Endothelial cell of umbilical vein (primary cell): ENCODE measurements around the gene DUS2. TPM values are rescaled to one million over a fixed set of nuclear protein-coding genes. Genes with fewer than 3 reads are reported as not detected.
"Not testable (repeated sequence)": the region's sequence is repeated elsewhere in the genome, so short reads cannot be mapped to it uniquely, and the experiment has no call there.

Experiments used
- BruUV-seq: library from RNA; stranded (reverse); fragments of 400-500 nt; replicated peaks from 2 replicates; lab custom pipeline; 2021; lab: Mats Ljungman, UMichigan
- CTCF ChIA-PET: fragments of 300-600, 350-600 bp; sonication (Branson Sonifier 250); formaldehyde crosslinking; loops from one replicate; lab custom pipeline; 2021; ENCODE audit warnings: antibody characterized with exemption, inconsistent platforms; lab: Charles Lee
- POLR2A ChIA-PET: fragments of 300-600, 350-600 bp; sonication (Branson Sonifier 250); formaldehyde crosslinking; loops from one replicate; lab custom pipeline; 2021; ENCODE audit warnings: antibody characterized with exemption, inconsistent platforms; lab: Charles Lee
- DNase-seq: peaks from one replicate; pipeline ENCODE4 v3.0.0-alpha.2; 2011; ENCODE audit warnings: low read depth, low spot score
- FAIRE-seq: peaks from 2 replicates; lab custom pipeline; 2011; peaks lifted over from hg19 to GRCh38; lab: Jason Lieb, UNC
- H2AFZ ChIP-seq: 2 replicates; pipeline ENCODE4 v1.6.0; 2012; ENCODE audit warnings: low read depth, low read length, control low read depth, inconsistent platforms
- H3K27ac ChIP-seq: 2 replicates; pipeline ENCODE4 v1.5.1; 2011; ENCODE audit warnings: low read depth, mild to moderate bottlenecking, control low read depth, low read length, moderate library complexity; ENCODE audit not compliant: insufficient read depth
- H3K27me3 ChIP-seq, 2 experiments: 2 replicates each; pipeline versions ENCODE4 v1.6.0 to v1.6.1; 2011; ENCODE audit warnings: low read length in 2 of 2, mixed read lengths in 1 of 2; ENCODE audit not compliant: control insufficient read depth in 2 of 2, insufficient read depth in 2 of 2
- H3K36me3 ChIP-seq, 2 experiments: 2 replicates in 1 of 2; 3 replicates in 1 of 2; pipeline ENCODE4 v1.5.1; 2011; ENCODE audit warnings: low read length in 2 of 2, mild to moderate bottlenecking in 1 of 2, moderate library complexity in 1 of 2; ENCODE audit not compliant: control insufficient read depth in 2 of 2, insufficient read depth in 2 of 2; ENCODE audit errors: extremely low read depth in 1 of 2
- H3K4me1 ChIP-seq: 3 replicates; pipeline ENCODE4 v1.5.1; 2011; ENCODE audit warnings: mild to moderate bottlenecking, low read length; ENCODE audit not compliant: control insufficient read depth, insufficient read depth; ENCODE audit errors: extremely low read depth
- H3K4me2 ChIP-seq: 2 replicates; pipeline ENCODE4 v1.6.1; 2011; ENCODE audit warnings: low read length, control low read depth, mixed read lengths; ENCODE audit not compliant: insufficient read depth
- H3K4me3 ChIP-seq, 3 experiments: fragments of 200-600 bp in 1 of 3; sonication (generic), shearing (Covaris generic) in 1 of 3; replicated peaks in 1 of 3; 2 replicates each; pipeline ENCODE4 v1.5.1; 2011 to 2016; ENCODE audit warnings: control low read depth in 3 of 3, low read length in 3 of 3, mild to moderate bottlenecking in 2 of 3, inconsistent platforms in 1 of 3, low read depth in 1 of 3, moderate library complexity in 1 of 3; ENCODE audit not compliant: insufficient read depth in 1 of 3
- H3K79me2 ChIP-seq: 2 replicates; pipeline ENCODE4 v1.6.0; 2012; ENCODE audit warnings: low read length, inconsistent platforms; ENCODE audit not compliant: control insufficient read depth, insufficient read depth
- H3K9ac ChIP-seq: replicated peaks from 2 replicates; pipeline ENCODE3; 2011; ENCODE audit warnings: low read length, control low read depth; ENCODE audit not compliant: insufficient read depth; ENCODE audit errors: extremely low read depth
- H3K9me1 ChIP-seq: replicated peaks from 3 replicates; pipeline ENCODE4 v1.6.0; 2011; ENCODE audit warnings: mild to moderate bottlenecking, low read length; ENCODE audit not compliant: control insufficient read depth, insufficient read depth; ENCODE audit errors: extremely low read depth
- H3K9me3 ChIP-seq: replicated peaks from 2 replicates; pipeline ENCODE4 v1.5.1; 2012; ENCODE audit warnings: low read length, inconsistent platforms; ENCODE audit not compliant: control insufficient read depth, insufficient read depth
- H4K20me1 ChIP-seq: replicated peaks from 2 replicates; pipeline ENCODE3; 2011; ENCODE audit warnings: mild to moderate bottlenecking, low read length; ENCODE audit not compliant: control insufficient read depth, insufficient read depth; ENCODE audit errors: extremely low read depth
- FOS ChIP-seq: IDR thresholded peaks from 2 replicates; pipeline ENCODE4 v1.6.1; 2011; ENCODE audit warnings: mild to moderate bottlenecking, low read length, moderate library complexity, borderline replicate concordance; ENCODE audit not compliant: insufficient read depth
- POLR2A ChIP-seq: IDR thresholded peaks from 2 replicates; pipeline ENCODE4 v1.6.1; 2012; ENCODE audit warnings: low read depth, mild to moderate bottlenecking, control low read depth, low read length
- dilution Hi-C: fragments of 300-500 bp; cut with MboI; formaldehyde crosslinking; loops from one replicate; pipeline ENCODE4 v1.15.0; 2019; ENCODE audit warnings: low sequenced_read_pairs; ENCODE audit not compliant: extremely low pct_ligation_motif_present
- intact Hi-C: fragments of 100-400 bp; cut with micrococcal nuclease; formaldehyde crosslinking; loops from one replicate; pipeline ENCODE4 v1.10.0; 2022
- polyA plus RNA-seq, 4 experiments: library from polyadenylated mRNA; depleted of rRNA in 3 of 4; stranded (reverse) in 3 of 4; unstranded in 1 of 4; fragments of >200 nt; gene quantifications; 2 replicates each; pipeline versions ENCODE4 v1.2.1 to v1.2.3, GENCODE V29; 2011 to 2012; ENCODE audit warnings: missing spikeins in 1 of 4
- total RNA-seq: library from RNA; stranded (reverse); gene quantifications from 2 replicates; pipeline ENCODE4 v1.2.3, GENCODE V29; 2021
- TF ChIP-seq, protein P1 (sequence below), 2 donors: IDR thresholded peaks; 1 replicate in 1 of 2; 2 replicates in 1 of 2; pipeline ENCODE4 v1.5.1; 2011; ENCODE audit warnings: low read length in 2 of 2, mild to moderate bottlenecking in 2 of 2, moderate library complexity in 2 of 2, control low read depth in 1 of 2, inconsistent platforms in 1 of 2, low read depth in 1 of 2; ENCODE audit not compliant: insufficient read depth in 1 of 2; ENCODE audit errors: extremely low read depth in 1 of 2

Gene DUS2
- total and polyA plus RNA-seq, 2 donors (not counting 3 experiments of a cell fraction or from before 2014, with no cell fraction given): 16.4 to 21.7 TPM

DNA sequence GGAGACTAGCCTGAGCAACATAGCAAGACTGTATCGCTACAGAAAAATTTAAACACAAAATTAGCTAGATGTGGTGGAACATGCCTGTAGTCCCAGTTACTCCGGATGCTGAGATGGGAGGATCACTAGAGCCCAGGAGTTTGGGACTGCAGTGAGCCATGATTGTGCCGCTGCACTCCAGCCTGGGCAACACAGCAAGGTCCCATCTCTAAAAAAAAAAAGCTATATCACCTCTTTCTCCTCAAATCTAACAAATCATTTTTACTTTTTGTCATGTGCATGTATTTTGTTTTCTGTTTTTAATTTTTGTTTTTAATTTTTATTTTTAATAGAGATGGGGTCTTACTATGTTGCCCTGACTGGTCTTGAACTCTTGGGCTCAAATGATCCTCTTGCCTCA is 5.9 kb downstream of the DUS2 start:
- Histone ChIP-seq H3K27ac (no peak overlapping the region), H4K20me1 (no peaks in the 10 kb centered on the region), H2AFZ (no peak overlapping the region), H3K4me1 (no peaks in the 10 kb centered on the region), H3K9ac (no peak overlapping the region), H3K27me3 (no peaks in the 10 kb centered on the region), H3K9me1 (no peaks in the 10 kb centered on the region), H3K36me3 (peaks cover 0 to 5% of the 10 kb centered on the region in 2 experiments), H3K79me2 (peaks cover 3% of the 10 kb centered on the region), H3K4me2 (no peak overlapping the region), H3K4me3 (no peak overlapping the region), H3K9me3 (no peaks in the 10 kb centered on the region)
- no TSS peak for BruUV-seq
- POLR2A ChIA-PET: no interaction called here
- intact Hi-C loops (no loop called here), dilution Hi-C loops (no loop called here)
- no peak for FAIRE-seq
- CTCF ChIA-PET: interaction anchor here (0.6 to 4.3 kb wide), 4 partner anchors 10 to 93 kb away, joined by 3 to 28 read pairs (median 3); no protein-coding TSS in a partner anchor
- TF ChIP-seq POLR2A (no peak), FOS (no peak)
- TF ChIP-seq, protein P1, sequence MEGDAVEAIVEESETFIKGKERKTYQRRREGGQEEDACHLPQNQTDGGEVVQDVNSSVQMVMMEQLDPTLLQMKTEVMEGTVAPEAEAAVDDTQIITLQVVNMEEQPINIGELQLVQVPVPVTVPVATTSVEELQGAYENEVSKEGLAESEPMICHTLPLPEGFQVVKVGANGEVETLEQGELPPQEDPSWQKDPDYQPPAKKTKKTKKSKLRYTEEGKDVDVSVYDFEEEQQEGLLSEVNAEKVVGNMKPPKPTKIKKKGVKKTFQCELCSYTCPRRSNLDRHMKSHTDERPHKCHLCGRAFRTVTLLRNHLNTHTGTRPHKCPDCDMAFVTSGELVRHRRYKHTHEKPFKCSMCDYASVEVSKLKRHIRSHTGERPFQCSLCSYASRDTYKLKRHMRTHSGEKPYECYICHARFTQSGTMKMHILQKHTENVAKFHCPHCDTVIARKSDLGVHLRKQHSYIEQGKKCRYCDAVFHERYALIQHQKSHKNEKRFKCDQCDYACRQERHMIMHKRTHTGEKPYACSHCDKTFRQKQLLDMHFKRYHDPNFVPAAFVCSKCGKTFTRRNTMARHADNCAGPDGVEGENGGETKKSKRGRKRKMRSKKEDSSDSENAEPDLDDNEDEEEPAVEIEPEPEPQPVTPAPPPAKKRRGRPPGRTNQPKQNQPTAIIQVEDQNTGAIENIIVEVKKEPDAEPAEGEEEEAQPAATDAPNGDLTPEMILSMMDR (IDR thresholded peaks at IDR 0.05; ENCODE audit: extremely low read depth in 1 of 2, insufficient read depth in 1 of 2, low read depth in 1 of 2, low read length in 2 of 2): no peak
- DNase-seq: no peak

DNA sequence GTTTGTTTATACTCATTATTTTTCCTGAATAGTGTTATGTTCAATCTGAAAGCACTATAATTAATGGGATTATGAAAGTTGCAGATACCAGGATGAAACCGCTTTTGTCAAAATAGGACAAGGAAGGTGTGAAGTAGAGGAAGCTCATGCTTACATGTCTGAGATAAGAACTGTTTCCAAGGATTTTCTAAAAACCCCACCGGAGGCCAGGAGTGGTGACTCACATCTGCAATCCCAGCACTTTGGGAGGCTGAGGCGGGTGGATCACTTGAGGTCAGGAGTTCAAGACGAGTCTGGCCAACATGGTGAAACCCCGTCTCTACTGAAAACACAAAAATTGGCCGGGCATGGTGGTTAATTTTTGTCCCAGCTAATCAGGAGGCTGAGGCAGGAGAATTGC is 7.0 kb downstream of the DUS2 start:
- H3K9me3 ChIP-seq, H2AFZ ChIP-seq, BruUV-seq, H3K36me3 ChIP-seq, H3K27me3 ChIP-seq, H3K4me1 ChIP-seq, H3K4me2 ChIP-seq, intact Hi-C loops, H4K20me1 ChIP-seq, FAIRE-seq, DNase-seq, H3K9ac ChIP-seq, H3K79me2 ChIP-seq, H3K9me1 ChIP-seq, H3K27ac ChIP-seq, dilution Hi-C loops, POLR2A ChIA-PET, H3K4me3 ChIP-seq: not testable (repeated sequence)
- CTCF ChIA-PET: interaction anchor here (0.9 to 4.3 kb wide), 3 partner anchors 10 to 40 kb away, joined by 3 to 28 read pairs (median 4); no protein-coding TSS in a partner anchor
